ENCODE results near the gene NPHS2. TPM values are rescaled to one million over a fixed set of nuclear protein-coding genes. Genes with fewer than 3 reads are reported as not detected.

The NPHS2 gene
- total RNA-seq, 1 donor from 2014 or later = not detected

DNA sequence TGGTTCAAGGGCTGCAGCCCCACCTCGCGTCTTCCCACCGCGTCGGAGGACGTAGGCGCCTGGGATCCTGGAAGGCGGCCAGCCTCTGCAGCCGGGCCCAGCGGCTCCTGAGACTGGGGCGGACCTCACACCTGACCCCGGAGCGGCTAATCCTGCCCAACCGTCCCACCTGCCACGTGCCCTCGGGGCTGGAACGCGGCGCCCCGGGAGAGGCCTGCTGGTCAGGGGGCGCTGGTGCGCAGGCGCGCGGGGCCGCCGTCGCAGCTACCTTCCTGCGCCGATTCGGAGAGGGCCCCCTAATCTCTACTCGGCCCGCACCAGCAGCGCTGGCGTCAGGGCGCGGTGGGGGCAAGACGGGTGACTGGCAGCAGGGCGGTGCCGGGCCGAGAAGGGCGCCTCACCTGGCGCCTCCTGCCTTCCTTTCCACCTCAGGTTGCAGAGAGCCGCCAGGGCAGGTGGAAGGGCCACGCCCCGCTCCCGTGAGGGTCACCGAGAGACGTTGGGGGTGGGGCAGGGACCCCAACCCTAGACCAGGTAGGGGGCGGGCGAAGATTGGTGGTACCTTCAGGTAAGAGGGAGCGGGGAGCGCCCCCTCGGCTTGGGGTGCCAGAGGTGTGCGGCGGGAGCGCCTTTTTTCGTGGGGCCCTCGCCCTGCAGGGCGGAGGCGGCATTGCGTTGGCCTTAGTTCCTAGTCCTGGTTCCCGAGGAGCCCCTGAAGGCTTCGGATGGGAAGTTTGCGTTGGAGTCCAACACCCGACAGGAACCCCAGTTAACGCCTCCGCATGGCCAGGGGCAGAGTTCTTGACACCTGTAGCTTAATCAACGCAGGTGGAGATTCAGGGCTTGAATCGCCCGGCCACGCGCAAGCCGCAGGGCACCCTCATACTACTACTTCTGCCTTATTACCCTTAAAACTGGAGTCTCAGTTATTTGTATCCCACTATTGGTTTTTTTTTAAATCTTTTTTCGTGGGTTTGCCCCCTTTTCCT is 16.1 kb upstream of the NPHS2 start, which contains the start of gene TDRD5:
TDRD5 (plus strand) TSS at position 241 of the 989 bp plus-strand sequence. CDS start 784 bp downstream, outside the sequence.
- FAIRE-seq = no peak
- H3K4me3 ChIP-seq (ENCODE audit: low read depth, low read length) = no peak within 1 kb of the TSS

DNA sequence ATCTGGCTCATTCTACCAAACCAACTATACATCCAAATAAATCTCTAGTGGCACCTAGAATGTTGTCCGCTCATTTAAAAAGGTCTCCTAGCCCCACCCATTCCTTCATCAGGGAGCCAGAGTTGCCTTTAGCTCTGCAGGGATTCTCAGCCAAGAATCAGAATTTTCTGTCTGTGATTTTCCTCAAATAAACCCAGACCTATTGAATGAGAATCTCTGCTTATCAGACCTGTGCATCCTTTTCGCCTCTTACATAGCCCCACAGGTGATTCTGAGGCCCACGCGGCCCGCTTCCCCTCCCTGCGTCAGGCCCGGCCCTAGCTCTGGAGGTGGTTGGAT is 15.5 kb upstream of the NPHS2 start:
- no peak for DNase-seq (ENCODE audit: low read depth)
- no peak for FAIRE-seq
- no peaks in the 10 kb centered on the region for H3K36me3 ChIP-seq (ENCODE audit: control insufficient read depth, insufficient read depth, low read length)
- TF ChIP-seq, protein P1, sequence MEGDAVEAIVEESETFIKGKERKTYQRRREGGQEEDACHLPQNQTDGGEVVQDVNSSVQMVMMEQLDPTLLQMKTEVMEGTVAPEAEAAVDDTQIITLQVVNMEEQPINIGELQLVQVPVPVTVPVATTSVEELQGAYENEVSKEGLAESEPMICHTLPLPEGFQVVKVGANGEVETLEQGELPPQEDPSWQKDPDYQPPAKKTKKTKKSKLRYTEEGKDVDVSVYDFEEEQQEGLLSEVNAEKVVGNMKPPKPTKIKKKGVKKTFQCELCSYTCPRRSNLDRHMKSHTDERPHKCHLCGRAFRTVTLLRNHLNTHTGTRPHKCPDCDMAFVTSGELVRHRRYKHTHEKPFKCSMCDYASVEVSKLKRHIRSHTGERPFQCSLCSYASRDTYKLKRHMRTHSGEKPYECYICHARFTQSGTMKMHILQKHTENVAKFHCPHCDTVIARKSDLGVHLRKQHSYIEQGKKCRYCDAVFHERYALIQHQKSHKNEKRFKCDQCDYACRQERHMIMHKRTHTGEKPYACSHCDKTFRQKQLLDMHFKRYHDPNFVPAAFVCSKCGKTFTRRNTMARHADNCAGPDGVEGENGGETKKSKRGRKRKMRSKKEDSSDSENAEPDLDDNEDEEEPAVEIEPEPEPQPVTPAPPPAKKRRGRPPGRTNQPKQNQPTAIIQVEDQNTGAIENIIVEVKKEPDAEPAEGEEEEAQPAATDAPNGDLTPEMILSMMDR (IDR thresholded peaks at IDR 0.05; ENCODE audit: insufficient read depth, low read length, severe bottlenecking) = no peak
- H3K4me3 ChIP-seq (ENCODE audit: low read depth, low read length) = no peak overlapping the region
- H3K27me3 ChIP-seq (ENCODE audit: control insufficient read depth, insufficient read depth, low read length) = no peaks in the 10 kb centered on the region

More for the DNA sequence above, 16.1 kb upstream of the NPHS2 start, which contains the start of gene TDRD5:
- TF ChIP-seq, protein P1 (IDR thresholded peaks at IDR 0.05; ENCODE audit: insufficient read depth, low read length, severe bottlenecking) = no peak
- Histone ChIP-seq H3K36me3 (ENCODE audit: control insufficient read depth, insufficient read depth, low read length) (no peaks in the 10 kb centered on the region), H3K27me3 (ENCODE audit: control insufficient read depth, insufficient read depth, low read length) (no peaks in the 10 kb centered on the region)
- DNase-seq (ENCODE audit: low read depth) = no peak

DNA sequence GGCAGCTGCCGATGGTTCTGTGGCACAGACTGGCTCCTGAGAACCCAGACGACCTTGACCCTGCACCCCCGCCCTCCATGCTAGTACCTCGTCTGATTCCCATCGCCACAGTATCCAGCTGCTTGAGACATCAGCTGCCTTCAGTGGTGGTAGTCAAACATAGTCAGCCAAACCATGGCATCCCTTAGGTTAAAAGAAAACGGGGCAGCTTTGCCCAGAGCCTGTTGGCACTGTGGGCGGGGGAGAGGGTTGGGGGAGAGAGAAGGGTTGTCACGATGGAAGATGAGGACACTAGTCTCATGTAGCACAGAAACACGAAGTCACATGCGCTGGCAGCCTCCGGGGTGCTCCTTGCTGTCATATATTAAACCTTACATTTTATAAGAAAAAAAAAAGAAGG is 14.9 kb upstream of the NPHS2 start:
- FAIRE-seq (no peak), DNase-seq (ENCODE audit: low read depth) (no peak)
- no peaks in the 10 kb centered on the region for H3K36me3 ChIP-seq (ENCODE audit: control insufficient read depth, insufficient read depth, low read length)
- H3K27me3 ChIP-seq (ENCODE audit: control insufficient read depth, insufficient read depth, low read length) = no peaks in the 10 kb centered on the region
- TF ChIP-seq, protein P1 (IDR thresholded peaks at IDR 0.05; ENCODE audit: insufficient read depth, low read length, severe bottlenecking) = no peak
- H3K4me3 ChIP-seq (ENCODE audit: low read depth, low read length) = no peak overlapping the region

DNA sequence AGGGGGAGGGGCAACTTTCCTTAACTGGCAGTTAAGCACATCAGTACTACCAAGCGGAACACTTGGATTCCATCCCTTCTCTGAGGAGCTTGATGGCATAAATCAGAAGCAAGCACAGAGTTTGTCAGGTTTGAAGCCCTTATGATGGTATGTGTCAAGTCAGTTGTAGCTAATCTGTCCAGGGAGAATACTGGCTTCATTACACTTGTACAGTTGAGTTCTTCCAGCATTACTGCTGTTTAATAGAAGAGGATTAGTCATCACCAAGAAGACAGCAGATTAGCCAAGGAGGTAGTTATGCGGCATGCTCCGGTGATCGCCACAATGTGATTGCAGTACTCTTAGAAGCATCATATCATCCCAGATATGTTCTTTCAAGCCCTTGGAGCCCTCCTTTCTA is 13.8 kb upstream of the NPHS2 start:
- Histone ChIP-seq H3K36me3 (ENCODE audit: control insufficient read depth, insufficient read depth, low read length) (no peaks in the 10 kb centered on the region), H3K4me3 (ENCODE audit: low read depth, low read length) (no peak overlapping the region), H3K27me3 (ENCODE audit: control insufficient read depth, insufficient read depth, low read length) (no peaks in the 10 kb centered on the region)
- FAIRE-seq (no peak), DNase-seq (ENCODE audit: low read depth) (no peak)
- TF ChIP-seq, protein P1 (IDR thresholded peaks at IDR 0.05; ENCODE audit: insufficient read depth, low read length, severe bottlenecking) = no peak

DNA sequence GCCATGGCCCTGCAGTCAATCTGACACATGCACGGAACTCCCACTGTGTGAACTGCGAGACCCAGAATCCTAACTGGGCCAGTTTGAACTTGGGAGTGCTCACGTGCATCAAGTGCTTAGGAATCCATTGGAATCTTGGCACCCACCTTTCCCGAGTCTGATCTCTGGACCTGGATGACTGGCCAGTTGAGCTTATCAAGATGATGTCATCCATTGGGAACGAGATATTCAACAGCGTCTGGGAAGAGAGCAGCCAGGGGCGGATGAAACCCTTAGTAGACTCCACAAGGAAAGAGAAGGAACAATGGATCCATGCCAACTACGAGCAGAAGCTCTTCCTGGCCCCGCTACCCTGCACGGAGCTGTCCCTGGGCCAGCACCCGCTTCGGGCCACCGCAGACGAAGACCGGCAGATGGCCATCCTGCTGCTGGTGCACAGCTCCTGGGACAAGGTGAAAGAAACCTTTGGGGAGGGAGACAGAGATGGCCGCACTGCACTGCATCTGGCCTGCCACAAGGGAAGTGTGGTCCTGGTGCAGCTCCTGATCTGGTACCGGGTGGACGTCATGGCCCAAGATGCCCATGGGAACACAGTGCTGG is 12.8 kb upstream of the NPHS2 start:
- DNase-seq (ENCODE audit: low read depth) (no peak), FAIRE-seq (no peak)
- H3K4me3 ChIP-seq (ENCODE audit: low read depth, low read length) = no peak overlapping the region
- H3K27me3 ChIP-seq (ENCODE audit: control insufficient read depth, insufficient read depth, low read length) = no peaks in the 10 kb centered on the region
- TF ChIP-seq, protein P1 (IDR thresholded peaks at IDR 0.05; ENCODE audit: insufficient read depth, low read length, severe bottlenecking) = no peak
- no peaks in the 10 kb centered on the region for H3K36me3 ChIP-seq (ENCODE audit: control insufficient read depth, insufficient read depth, low read length)
